Breast epithelium (tissue), 4 donors: ENCODE data around the gene PPAN. TPM values are rescaled to one million over a fixed set of nuclear protein-coding genes. Genes with fewer than 3 reads are reported as not detected.

Source experiments
- DNase-seq, 2 donors: peaks; one replicate each; pipeline ENCODE4 v3.0.0-alpha.2; 2019; ENCODE audit warnings: low spot score in 2 of 2
- H3K27ac ChIP-seq, 2 donors: fragments of 200-600 bp; sonication (generic) in 1 of 2; one replicate each; pipeline ENCODE4 v1.5.1; 2016 to 2019; ENCODE audit warnings: mild to moderate bottlenecking in 1 of 2
- H3K27me3 ChIP-seq, 2 donors: fragments of 200-600 bp; sonication (generic) in 1 of 2; one replicate each; pipeline versions ENCODE4 v1.5.1 to v1.6.0; 2017 to 2019; ENCODE audit warnings: control low read depth in 1 of 2, mild to moderate bottlenecking in 1 of 2
- H3K36me3 ChIP-seq: fragments of 200-600 bp; one replicate; pipeline ENCODE4 v1.5.1; 2019
- H3K4me1 ChIP-seq, 2 donors: fragments of 200-600 bp; sonication (generic); one replicate each; pipeline ENCODE4 v1.5.1; 2016 to 2019; ENCODE audit warnings: control low read depth in 1 of 2
- H3K4me3 ChIP-seq, 3 donors: fragments of 200-600 bp; sonication (generic); 1 replicate in 2 of 3; 2 replicates in 1 of 3; pipeline ENCODE4 v1.5.1; 2016 to 2019; ENCODE audit warnings: mild to moderate bottlenecking in 3 of 3, moderate library complexity in 2 of 3
- H3K9me3 ChIP-seq, 2 donors: fragments of 200-600 bp; sonication (generic) in 1 of 2; one replicate each; pipeline ENCODE4 v1.5.1; 2016 to 2019; ENCODE audit warnings: control low read depth in 1 of 2
- POLR2A ChIP-seq: fragments of 450-650 bp; IDR thresholded peaks from one replicate; pipeline ENCODE4 v1.6.1; 2016; ENCODE audit warnings: antibody characterized with exemption, mild to moderate bottlenecking, moderate library complexity
- POLR2AphosphoS5 ChIP-seq, 3 donors: sonication (generic); formaldehyde crosslinking; IDR thresholded peaks; one replicate each; pipeline ENCODE4 v1.6.1; 2017; ENCODE audit warnings: antibody characterized with exemption in 3 of 3
- intact Hi-C: fragments of 100-400 bp; cut with DNase I; formaldehyde crosslinking; loops from one replicate; pipeline ENCODE4 v1.15.1; 2023; ENCODE audit warnings: low total_unique reads
- total RNA-seq, 3 donors: library from RNA; depleted of rRNA; stranded (reverse); fragments of >200 nt; gene quantifications; one replicate each; pipeline ENCODE4 v1.1.0, GENCODE V29; 2016
- TF ChIP-seq, protein P1 (sequence below), 3 donors: fragments of 450-650 bp; IDR thresholded peaks; one replicate each; pipeline ENCODE4 v1.5.1; 2016 to 2017; ENCODE audit warnings: antibody characterized with exemption in 3 of 3, mild to moderate bottlenecking in 3 of 3, moderate library complexity in 3 of 3

PPAN gene
- total RNA-seq, 3 donors from 2014 or later: 17.1 to 44.2 (median 35.3) TPM

DNA sequence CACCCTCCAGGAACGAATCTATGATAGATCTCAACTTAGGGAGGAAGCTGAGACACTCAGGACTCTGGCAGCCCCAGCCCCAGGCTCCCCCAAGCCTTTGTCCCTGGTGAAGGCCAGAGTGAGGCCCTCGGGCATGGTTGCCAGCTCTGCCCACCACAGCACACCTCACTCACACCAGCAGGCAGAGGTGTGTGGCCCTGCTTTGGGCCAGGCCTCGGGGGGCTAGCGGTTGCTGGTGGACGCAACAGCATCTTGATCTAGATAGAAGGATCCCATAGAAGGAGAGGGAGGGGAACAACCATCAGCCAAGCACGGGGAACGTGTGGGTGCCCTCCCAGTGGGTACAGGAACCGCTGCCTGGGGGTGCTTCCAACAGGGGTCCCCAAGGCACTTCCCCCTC is 51.9 kb downstream of the PPAN start:
- no peaks in the 10 kb centered on the region for H3K4me1 ChIP-seq
- H3K27me3 ChIP-seq: no peaks in the 10 kb centered on the region
- peaks cover 9% of the 10 kb centered on the region for H3K36me3 ChIP-seq
- H3K4me3 ChIP-seq: no peak overlapping the region
- no peaks in the 10 kb centered on the region for H3K9me3 ChIP-seq
- H3K27ac ChIP-seq: no peak overlapping the region
- intact Hi-C loops: no loop called here
- DNase-seq: no peak
- TF ChIP-seq POLR2AphosphoS5 (IDR thresholded peaks at IDR 0.05) (no peak), POLR2A (no peak)
- TF ChIP-seq, protein P1, sequence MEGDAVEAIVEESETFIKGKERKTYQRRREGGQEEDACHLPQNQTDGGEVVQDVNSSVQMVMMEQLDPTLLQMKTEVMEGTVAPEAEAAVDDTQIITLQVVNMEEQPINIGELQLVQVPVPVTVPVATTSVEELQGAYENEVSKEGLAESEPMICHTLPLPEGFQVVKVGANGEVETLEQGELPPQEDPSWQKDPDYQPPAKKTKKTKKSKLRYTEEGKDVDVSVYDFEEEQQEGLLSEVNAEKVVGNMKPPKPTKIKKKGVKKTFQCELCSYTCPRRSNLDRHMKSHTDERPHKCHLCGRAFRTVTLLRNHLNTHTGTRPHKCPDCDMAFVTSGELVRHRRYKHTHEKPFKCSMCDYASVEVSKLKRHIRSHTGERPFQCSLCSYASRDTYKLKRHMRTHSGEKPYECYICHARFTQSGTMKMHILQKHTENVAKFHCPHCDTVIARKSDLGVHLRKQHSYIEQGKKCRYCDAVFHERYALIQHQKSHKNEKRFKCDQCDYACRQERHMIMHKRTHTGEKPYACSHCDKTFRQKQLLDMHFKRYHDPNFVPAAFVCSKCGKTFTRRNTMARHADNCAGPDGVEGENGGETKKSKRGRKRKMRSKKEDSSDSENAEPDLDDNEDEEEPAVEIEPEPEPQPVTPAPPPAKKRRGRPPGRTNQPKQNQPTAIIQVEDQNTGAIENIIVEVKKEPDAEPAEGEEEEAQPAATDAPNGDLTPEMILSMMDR (IDR thresholded peaks at IDR 0.05): no peak

- TF ChIP-seq POLR2AphosphoS5 (IDR thresholded peaks at IDR 0.05) (no peak), POLR2A (no peak)
- TF ChIP-seq, protein P1 (IDR thresholded peaks at IDR 0.05): no peak
- no peak for DNase-seq
- intact Hi-C loops: no loop called here
- Histone ChIP-seq H3K27me3 (no peaks in the 10 kb centered on the region), H3K9me3 (no peaks in the 10 kb centered on the region), H3K36me3 (peaks cover 9% of the 10 kb centered on the region), H3K27ac (no peak overlapping the region), H3K4me3 (no peak overlapping the region), H3K4me1 (no peaks in the 10 kb centered on the region)
Measured at GRCh38 chr19:10158485-10158884, 52.3 kb downstream of the PPAN start.

DNA sequence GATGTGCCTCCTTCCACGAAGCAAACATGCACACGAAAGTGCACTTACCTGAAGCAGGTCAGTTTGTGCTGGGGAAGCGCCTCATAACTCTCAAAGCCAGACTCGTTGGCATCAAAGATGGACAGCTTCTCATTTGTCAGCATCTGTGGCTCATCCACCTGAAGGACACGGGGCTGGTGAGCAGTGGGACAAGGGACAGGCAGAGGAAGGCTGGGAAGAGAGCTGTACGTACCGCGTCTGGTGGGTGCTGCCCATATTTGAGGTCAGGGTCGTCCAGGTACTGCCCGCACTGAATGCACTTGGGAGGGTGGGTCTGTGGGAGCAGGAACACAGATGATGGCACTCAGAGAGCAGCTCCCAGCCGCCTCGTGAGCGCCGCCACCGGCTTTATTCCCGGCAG is 53.4 kb downstream of the PPAN start:
- no peaks in the 10 kb centered on the region for H3K9me3 ChIP-seq
- no peaks in the 10 kb centered on the region for H3K4me1 ChIP-seq
- DNase-seq: no peak
- TF ChIP-seq, protein P1 (IDR thresholded peaks at IDR 0.05): no peak
- no peak for TF ChIP-seq POLR2A
- H3K27ac ChIP-seq: no peak overlapping the region
- intact Hi-C loops: no loop called here
- no peaks in the 10 kb centered on the region for H3K27me3 ChIP-seq
- H3K36me3 ChIP-seq: peaks cover 9% of the 10 kb centered on the region
- H3K4me3 ChIP-seq: no peak overlapping the region

Other genes with a start within 250 kb of the PPAN start
- 10 to 100 TPM in 1 of 3 donors, 1 to 10 TPM in 2; 7.2 to 42.6 (median 8.8) TPM for gene OLFM2, start 169.8 kb upstream of the PPAN start, total RNA-seq
- 10 to 100 TPM in 2 of 3 donors, 1 to 10 TPM in 1; 4.8 to 32.2 (median 12.5) TPM for gene COL5A3, start 95.9 kb upstream of the PPAN start, total RNA-seq
- not detected for gene RDH8, start 92.9 kb upstream of the PPAN start, total RNA-seq
- gene SHFL, start 20.0 kb upstream of the PPAN start, total RNA-seq: 10 to 100 TPM; 26.4 to 47.6 (median 34.1) TPM
- under 1 TPM in 2 of 3 donors, not detected in 1; 0.29 to 0.33 TPM for gene ANGPTL6, start 3.7 kb upstream of the PPAN start, total RNA-seq
- gene P2RY11, start 5.3 kb downstream of the PPAN start, total RNA-seq: 1 to 10 TPM; 4.0 to 7.2 (median 4.3) TPM
- 100 to 1,000 TPM; 293 to 322 (median 308) TPM for gene EIF3G, start 13.5 kb downstream of the PPAN start, total RNA-seq
- gene DNMT1, start 88.6 kb downstream of the PPAN start, total RNA-seq: 10 to 100 TPM; 30.6 to 55.1 (median 55.0) TPM
- 10 to 100 TPM in 2 of 3 donors, 1 to 10 TPM in 1; 6.1 to 18.4 (median 13.1) TPM for gene S1PR2, start 125.0 kb downstream of the PPAN start, total RNA-seq
- 10 to 100 TPM; 40.2 to 57.7 (median 52.7) TPM for gene MRPL4, start 145.9 kb downstream of the PPAN start, total RNA-seq
- 10 to 100 TPM; 20.6 to 52.2 (median 20.8) TPM for gene ICAM1, start 164.8 kb downstream of the PPAN start, total RNA-seq
- gene ICAM4, start 180.6 kb downstream of the PPAN start, total RNA-seq: 1 to 10 TPM in 2 of 3 donors, not detected in 1; 1.1 to 1.6 TPM
- 1 to 10 TPM in 2 of 3 donors, under 1 TPM in 1; 0.64 to 1.8 (median 1.3) TPM for gene ICAM5, start 183.6 kb downstream of the PPAN start, total RNA-seq
- 1 to 10 TPM; 1.3 to 4.4 (median 3.3) TPM for gene ZGLP1, start 203.5 kb downstream of the PPAN start, total RNA-seq
- gene FDX2, start 209.7 kb downstream of the PPAN start, total RNA-seq: 10 to 100 TPM; 14.7 to 19.9 (median 15.7) TPM
- gene RAVER1, start 227.2 kb downstream of the PPAN start, total RNA-seq: 10 to 100 TPM; 10.7 to 17.7 (median 12.3) TPM
- 10 to 100 TPM in 1 of 3 donors, 1 to 10 TPM in 2; 5.9 to 10.1 (median 7.9) TPM for gene ICAM3, start 233.3 kb downstream of the PPAN start, total RNA-seq